Adipose tissue (tissue), 3 donors: ENCODE data around the gene OBP2A. TPM values are rescaled to one million over a fixed set of nuclear protein-coding genes. Genes with fewer than 3 reads are reported as not detected.
"Not testable (repeated sequence)": the region's sequence is repeated elsewhere in the genome, so short reads cannot be mapped to it uniquely, and the experiment has no call there.

Experiments
- H3K27ac ChIP-seq: one replicate; pipeline ENCODE4 v1.5.1; 2013; ENCODE audit warnings: low read depth, low read length
- WGBS, 3 donors: extraction: QIAGEN DNeasy Blood & Tissue Kit; methylation state at CpG; one replicate each; pipeline ENCODE4 v1.1.7; 2013; 5-methylcytosine and 5-hydroxymethylcytosine counted together
- polyA plus RNA-seq, 3 donors: library from polyadenylated mRNA; stranded (reverse); fragments of 200-250 nt; gene quantifications; one replicate each; pipeline ENCODE4 v1.2.3, GENCODE V29; 2013
- donor health status: healthy with polysubstance abuse.
- donor health status: Bipolar disorder and iron deficiency.
- donor health status: healthy.

The OBP2A gene
- polyA plus RNA-seq, 3 donors, result not detected

DNA sequence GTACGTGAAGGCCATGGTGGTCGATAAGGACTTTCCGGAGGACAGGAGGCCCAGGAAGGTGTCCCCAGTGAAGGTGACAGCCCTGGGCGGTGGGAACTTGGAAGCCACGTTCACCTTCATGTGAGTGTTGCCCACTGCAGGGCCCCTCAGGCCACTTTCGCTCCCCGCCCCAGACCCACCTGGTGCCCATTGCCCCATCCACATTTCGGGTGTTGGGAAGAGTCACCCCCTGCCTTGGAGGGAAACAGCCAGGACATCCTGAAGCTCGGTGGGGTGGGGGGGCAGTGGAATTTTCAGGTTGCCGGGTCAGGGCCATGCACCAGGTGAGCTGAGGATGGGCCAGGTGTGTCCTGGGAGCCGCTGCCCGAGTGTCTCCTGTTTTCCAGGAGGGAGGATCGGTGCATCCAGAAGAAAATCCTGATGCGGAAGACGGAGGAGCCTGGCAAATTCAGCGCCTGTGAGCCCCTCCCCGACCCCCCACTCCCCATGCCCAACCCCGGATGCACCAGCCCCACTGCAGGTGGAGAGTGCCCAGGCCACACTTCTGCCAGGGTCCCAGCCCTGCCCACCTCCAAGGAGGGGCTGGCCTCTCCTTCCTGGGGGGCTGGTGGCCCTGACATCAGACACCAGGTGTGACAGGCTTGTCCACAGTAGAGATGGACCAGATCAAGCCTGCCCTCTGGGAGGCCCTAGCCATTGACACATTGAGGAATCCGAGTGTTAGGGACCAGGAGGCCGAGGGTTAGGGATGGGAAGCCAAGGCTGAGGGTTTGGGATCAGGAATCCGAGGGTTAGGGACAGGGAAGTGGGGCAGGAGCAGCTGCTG, 1.1 kb downstream of the OBP2A start:
- WGBS, 3 donors, result 73 to 90% (median 89%) methylated on average over 18 to 19 of the region's 21 CpGs
- not testable (repeated sequence) for H3K27ac ChIP-seq

- 70 to 84% (median 78%) methylated on average over 28 of the region's 28 CpGs for WGBS, 3 donors
Measured at GRCh38 chr9:135547756-135548736, 2.1 kb downstream of the OBP2A start.

DNA sequence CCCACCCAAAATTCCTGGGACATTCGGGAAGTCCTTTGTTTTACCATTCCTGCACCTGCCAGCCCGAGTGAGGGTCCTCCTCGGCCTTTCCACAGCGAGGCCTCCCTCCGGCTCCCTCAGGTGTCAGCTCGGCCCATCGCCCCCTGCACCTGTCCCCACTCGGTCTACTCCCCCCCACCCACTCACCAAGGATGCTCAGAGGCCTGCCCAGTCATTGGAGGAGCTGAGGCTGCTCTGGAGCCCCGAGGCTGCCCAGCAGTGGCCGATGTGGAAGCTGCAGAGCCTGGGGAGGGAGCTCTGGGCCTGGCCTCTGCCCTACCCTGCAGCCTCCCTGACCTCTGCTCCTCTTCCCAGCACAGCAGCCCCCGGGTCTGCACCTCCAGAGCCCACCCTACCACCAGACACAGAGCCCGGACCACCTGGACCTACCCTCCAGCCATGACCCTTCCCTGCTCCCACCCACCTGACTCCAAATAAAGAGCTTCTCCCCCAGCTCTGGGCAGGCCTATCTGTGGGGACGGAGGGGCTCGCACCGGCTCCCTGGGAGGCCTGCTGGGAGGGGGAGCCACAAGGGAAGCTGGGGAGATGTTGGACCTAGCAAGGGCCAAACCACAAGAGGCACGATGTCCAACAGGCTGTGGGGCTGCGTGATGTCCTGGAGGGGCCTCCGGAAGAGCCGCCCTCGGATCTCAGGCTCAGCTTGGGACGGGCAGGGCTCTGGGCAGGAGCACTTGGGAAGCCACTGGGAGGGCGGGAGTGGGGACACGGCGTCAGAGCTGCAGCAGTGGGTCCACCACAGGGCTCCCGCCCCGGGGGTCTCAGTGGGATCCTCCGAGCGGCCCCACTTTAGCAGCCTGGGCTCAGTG, 3.8 kb downstream of the OBP2A start:
- 70 to 81% (median 81%) methylated on average over 24 to 28 of the region's 28 CpGs for WGBS, 3 donors
- not testable (repeated sequence) for H3K27ac ChIP-seq

More at GRCh38 chr9:135547756-135548736, 2.1 kb downstream of the OBP2A start:
- H3K27ac ChIP-seq, result no peak overlapping the region

DNA sequence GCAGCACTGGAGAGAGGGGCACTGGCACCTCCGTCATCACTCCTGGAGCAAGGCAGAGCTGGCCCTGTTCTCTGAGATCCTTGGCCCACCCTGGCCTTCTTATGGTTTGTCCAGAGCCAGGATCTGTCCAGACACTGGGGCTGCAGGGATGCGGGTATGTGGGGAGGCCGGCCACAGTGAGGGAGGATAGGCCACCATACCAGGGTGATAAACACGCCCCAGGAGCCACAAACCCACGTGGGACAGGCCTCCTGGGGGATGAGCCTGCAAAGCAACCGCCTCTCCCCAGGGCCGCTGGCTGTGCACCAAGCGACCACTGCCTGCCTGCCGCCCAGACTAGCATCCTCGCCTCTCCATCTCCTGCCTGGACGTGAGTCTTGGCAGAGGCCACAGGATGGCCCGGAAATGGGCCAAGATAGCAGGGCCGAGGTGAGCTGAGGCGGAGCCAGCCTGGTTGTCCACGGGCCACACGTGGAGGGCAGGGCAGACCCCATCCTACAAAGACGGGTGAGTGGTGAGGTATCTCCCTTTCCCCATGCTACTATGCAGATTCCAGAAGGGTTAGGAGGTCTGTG, 4.5 kb downstream of the OBP2A start:
- WGBS, 3 donors, result 72 to 79% (median 76%) methylated on average over 17 of the region's 17 CpGs
- no peak overlapping the region for H3K27ac ChIP-seq

- 46 to 55% (median 55%) methylated on average over 14 of the region's 14 CpGs for WGBS, 3 donors
- no peak overlapping the region for H3K27ac ChIP-seq
Measured at GRCh38 chr9:135551031-135551430, 5.1 kb downstream of the OBP2A start.

DNA sequence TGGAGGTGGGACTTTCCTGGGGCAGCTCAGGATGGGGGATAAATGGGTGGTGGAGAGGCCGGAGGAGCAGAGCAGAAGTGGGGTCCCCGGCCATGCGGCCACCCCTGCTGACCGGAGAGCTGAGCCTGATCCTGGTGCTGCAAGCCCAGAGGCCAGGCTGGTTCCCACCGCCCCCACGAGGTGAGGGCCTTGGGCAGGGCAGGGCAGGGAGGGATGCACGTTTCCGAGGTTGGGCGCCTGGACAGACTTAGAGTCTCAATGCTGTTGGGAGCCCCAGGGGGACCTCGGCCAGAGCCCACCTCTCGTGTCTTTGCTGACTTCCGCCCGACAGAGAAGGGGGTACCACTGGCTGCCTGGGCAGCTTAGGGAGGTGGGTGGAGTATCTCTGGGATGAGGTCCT, 5.5 kb downstream of the OBP2A start:
- 79 to 92% (median 82%) methylated on average over 8 to 13 of the region's 13 CpGs for WGBS, 3 donors
- H3K27ac ChIP-seq, result no peak overlapping the region

- WGBS, 3 donors, result 68 to 83% (median 76%) methylated on average over 16 to 18 of the region's 18 CpGs
- no peak overlapping the region for H3K27ac ChIP-seq
Measured at GRCh38 chr9:135552021-135552697, 6.2 kb downstream of the OBP2A start.

DNA sequence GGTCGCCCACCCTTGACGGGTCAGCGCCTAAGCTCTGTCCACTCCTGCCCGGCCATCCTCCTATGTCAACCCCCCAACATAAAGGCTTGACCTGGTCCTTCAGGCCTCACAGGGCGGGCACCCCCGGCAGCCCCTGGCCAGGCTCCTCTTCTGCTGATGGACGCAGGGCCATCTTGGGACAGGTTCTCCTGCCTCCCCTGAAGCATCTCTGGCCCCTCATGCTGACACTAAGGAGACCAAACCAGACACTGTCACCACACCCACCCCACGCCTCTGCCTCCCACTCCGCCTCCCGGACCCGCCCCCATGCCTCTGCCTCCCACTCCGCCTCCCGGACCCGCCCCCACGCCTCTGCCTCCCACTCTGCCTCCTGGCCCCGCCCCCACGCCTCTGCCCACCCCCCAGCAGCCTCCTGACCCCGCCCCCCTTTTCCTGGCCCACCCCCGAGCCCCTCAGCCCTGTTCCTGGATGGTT, 6.8 kb downstream of the OBP2A start:
- H3K27ac ChIP-seq, result no peak overlapping the region
- 78 to 85% (median 85%) methylated on average over 11 to 19 of the region's 19 CpGs for WGBS, 3 donors

GRCh38 chr9:135554718-135555117, 8.8 kb downstream of the OBP2A start:
- H3K27ac ChIP-seq, result no peak overlapping the region
- WGBS, 3 donors, result 56 to 82% (median 81%) methylated on average over 4 of the region's 4 CpGs

DNA sequence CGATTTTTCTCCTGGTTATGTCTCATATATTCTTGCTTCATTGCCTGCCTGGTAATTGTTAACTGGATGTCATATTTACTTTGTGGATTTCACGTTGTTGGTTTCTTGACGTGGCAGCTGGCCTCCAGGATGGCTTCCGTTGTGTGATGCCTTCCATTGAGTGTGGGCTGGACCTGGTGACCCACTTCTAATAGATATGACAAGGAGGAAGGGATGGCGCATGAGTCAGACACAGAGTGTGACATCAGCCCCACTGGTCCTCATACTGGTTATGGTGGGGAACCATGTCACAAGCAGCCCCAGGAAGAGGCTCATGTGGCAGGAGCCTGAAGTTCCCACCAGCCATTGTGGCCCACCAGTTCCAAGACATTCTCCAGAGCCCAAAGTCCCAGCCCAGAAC, 9.3 kb downstream of the OBP2A start:
- 61 to 91% (median 89%) methylated on average over 5 of the region's 5 CpGs for WGBS, 3 donors
- H3K27ac ChIP-seq, result no peak overlapping the region

DNA sequence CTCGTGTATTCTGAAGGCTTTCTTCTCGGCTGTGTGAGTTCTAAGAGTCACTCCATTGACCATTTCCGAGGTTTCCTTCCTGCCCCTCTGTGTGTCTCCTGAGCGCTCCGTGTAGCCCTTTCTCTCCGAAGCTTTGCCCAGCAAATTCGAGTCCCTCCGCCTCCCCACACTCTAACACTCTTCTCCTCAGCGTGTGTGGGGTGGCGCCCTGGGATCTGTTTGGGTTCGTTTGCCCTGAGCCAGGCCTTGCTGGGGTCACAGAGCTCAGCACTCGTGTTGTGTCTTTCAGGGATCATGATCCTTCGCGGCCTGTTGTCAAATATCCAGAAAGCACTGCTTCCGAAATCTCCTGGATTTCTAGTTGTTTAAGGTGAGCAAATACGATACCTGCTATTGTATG, 10.0 kb downstream of the OBP2A start:
- H3K27ac ChIP-seq, result no peak overlapping the region
- 68 to 73% (median 72%) methylated on average over 16 of the region's 16 CpGs for WGBS, 3 donors

DNA sequence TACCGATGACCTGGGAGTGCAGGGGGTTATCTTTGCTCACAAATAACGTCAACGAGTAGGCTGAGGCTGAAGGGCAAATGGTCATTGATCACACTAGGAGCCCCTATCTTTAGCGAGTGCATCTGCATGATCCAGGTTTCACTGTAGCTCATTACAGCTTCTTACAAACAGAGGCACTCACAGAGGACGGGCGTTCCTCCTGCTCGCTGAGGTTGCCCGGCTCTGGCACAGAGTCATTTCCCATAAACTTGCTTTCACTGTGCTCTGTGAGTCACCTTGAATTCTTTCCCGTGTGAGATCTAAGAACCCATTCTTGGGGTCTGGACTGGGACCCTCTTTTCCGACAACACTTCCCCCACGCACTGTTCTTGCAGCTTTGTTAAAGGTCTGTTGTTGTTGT, 13.7 kb downstream of the OBP2A start:
- WGBS, 3 donors, result 37 to 56% (median 48%) methylated on average over 11 of the region's 11 CpGs
- H3K27ac ChIP-seq, result no peak overlapping the region

GRCh38 chr9:135561391-135562234, 15.7 kb downstream of the OBP2A start, which contains the start of gene PAEP:
Gene PAEP, plus strand, starts transcription at chr9:135561756.
- 82 to 85% (median 82%) methylated on average over 20 of the region's 20 CpGs for WGBS, 3 donors

GRCh38 chr9:135562235-135562745, 16.4 kb downstream of the OBP2A start:
- 77 to 89% (median 86%) methylated on average over 17 of the region's 17 CpGs for WGBS, 3 donors
- H3K27ac ChIP-seq, result no peak overlapping the region

More at GRCh38 chr9:135561391-135562234, 15.7 kb downstream of the OBP2A start, which contains the start of gene PAEP:
- no peak within 1 kb of the TSS for H3K27ac ChIP-seq

GRCh38 chr9:135563039-135563476, 17.1 kb downstream of the OBP2A start:
- 50 to 89% (median 82%) methylated on average over 1 of the region's 1 CpG for WGBS, 3 donors
- H3K27ac ChIP-seq, result no peak overlapping the region

DNA sequence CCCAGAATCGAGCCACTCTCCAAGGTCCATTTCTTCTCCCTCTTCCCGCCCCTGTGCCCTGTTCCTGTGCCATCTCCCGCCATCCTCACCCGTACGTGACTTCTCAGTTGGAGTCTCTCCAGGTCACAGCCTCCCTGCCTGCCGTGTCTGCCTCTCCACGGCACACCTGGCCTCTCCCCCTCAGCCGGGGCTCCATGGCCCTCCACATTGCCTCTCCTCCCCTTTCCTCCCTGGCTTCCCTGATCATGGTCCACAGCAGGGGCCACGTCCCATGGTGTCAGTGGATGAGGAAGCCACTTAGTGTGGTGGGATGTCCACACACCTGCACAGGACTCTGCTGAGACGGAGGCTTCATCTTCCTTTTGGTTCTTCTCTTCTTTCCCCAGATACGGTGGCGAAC, 17.9 kb downstream of the OBP2A start:
- H3K27ac ChIP-seq, result no peak overlapping the region
- WGBS, 3 donors, result 63 to 78% (median 72%) methylated on average over 12 of the region's 12 CpGs
